Measurements from ENCODE around the gene SERPINA1. TPM values are rescaled to one million over a fixed set of nuclear protein-coding genes. Genes with fewer than 3 reads are reported as not detected.

Gene SERPINA1
- total and polyA plus RNA-seq, 2 of the 13 experiments (the other 11 are each of a cell fraction or from before 2014, with no cell fraction given) = 3,266 to 11,015 TPM

GRCh38 chr14:94400422-94400841, 12.0 kb upstream of the SERPINA1 start (continued):
- TF ChIP-seq HMGXB3 (CRISPR knock-in tag; IDR thresholded peaks at IDR 0.05; ENCODE audit: borderline replicate concordance) (no peak), ZNF552 (CRISPR knock-in tag; IDR thresholded peaks at IDR 0.05; ENCODE audit: borderline replicate concordance) (no peak), PHF21A (CRISPR knock-in tag; IDR thresholded peaks at IDR 0.05) (peak; percentile 59), ATF6 (CRISPR knock-in tag; conservative IDR thresholded peaks at IDR 0.05) (no peak), ZNF264 (CRISPR knock-in tag; IDR thresholded peaks at IDR 0.05) (no peak), ZNF441 (CRISPR knock-in tag; IDR thresholded peaks at IDR 0.05; ENCODE audit: borderline replicate concordance) (peak; percentile 79), RBAK (CRISPR knock-in tag; IDR thresholded peaks at IDR 0.05) (no peak; the same call in 1 of the 2 replicates), POLR2G (IDR thresholded peaks at IDR 0.05; ENCODE audit: low read depth, low read length) (no peak), MLX (CRISPR knock-in tag; IDR thresholded peaks at IDR 0.05) (no peak), ZNF703 (CRISPR knock-in tag; IDR thresholded peaks at IDR 0.05; ENCODE audit: borderline replicate concordance) (no peak), ZNF20 (CRISPR knock-in tag; IDR thresholded peaks at IDR 0.05) (no peak), ZNF451 (CRISPR knock-in tag; IDR thresholded peaks at IDR 0.05) (no peak), ETV5 (CRISPR knock-in tag; IDR thresholded peaks at IDR 0.05; ENCODE audit: borderline replicate concordance) (peak; percentile 23; the same call in 1 of the 2 replicates), DZIP1 (CRISPR knock-in tag; IDR thresholded peaks at IDR 0.05) (no peak), SUZ12 (IDR thresholded peaks at IDR 0.05; ENCODE audit: low read depth, low read length) (no peak), SP1 (IDR thresholded peaks at IDR 0.05) (no peak), SP1 (CRISPR knock-in tag; IDR thresholded peaks at IDR 0.05) (no peak), DNMT3B (CRISPR knock-in tag; conservative IDR thresholded peaks at IDR 0.05) (no peak), DPF2 (CRISPR knock-in tag; IDR thresholded peaks at IDR 0.05; ENCODE audit: borderline replicate concordance, low read depth) (peak; percentile 80; the same call in 1 of the 2 replicates), HMGA1 (CRISPR knock-in tag; conservative IDR thresholded peaks at IDR 0.05) (no peak), ZSCAN9 (CRISPR knock-in tag; IDR thresholded peaks at IDR 0.05; ENCODE audit: borderline replicate concordance) (no peak), KDM5B (CRISPR knock-in tag; IDR thresholded peaks at IDR 0.05; ENCODE audit: borderline replicate concordance) (no peak), SNAPC2 (CRISPR knock-in tag; IDR thresholded peaks at IDR 0.05) (peak; percentile 80)
